Measurements from ENCODE around the gene KCTD2.

Gene KCTD2

GRCh38 chr17:75102385-75102821 is 55.4 kb downstream of the KCTD2 start:
- DNase-seq, result no peak

GRCh38 chr17:75103601-75104554 is 56.9 kb downstream of the KCTD2 start:
- DNase-seq, result no peak

DNA sequence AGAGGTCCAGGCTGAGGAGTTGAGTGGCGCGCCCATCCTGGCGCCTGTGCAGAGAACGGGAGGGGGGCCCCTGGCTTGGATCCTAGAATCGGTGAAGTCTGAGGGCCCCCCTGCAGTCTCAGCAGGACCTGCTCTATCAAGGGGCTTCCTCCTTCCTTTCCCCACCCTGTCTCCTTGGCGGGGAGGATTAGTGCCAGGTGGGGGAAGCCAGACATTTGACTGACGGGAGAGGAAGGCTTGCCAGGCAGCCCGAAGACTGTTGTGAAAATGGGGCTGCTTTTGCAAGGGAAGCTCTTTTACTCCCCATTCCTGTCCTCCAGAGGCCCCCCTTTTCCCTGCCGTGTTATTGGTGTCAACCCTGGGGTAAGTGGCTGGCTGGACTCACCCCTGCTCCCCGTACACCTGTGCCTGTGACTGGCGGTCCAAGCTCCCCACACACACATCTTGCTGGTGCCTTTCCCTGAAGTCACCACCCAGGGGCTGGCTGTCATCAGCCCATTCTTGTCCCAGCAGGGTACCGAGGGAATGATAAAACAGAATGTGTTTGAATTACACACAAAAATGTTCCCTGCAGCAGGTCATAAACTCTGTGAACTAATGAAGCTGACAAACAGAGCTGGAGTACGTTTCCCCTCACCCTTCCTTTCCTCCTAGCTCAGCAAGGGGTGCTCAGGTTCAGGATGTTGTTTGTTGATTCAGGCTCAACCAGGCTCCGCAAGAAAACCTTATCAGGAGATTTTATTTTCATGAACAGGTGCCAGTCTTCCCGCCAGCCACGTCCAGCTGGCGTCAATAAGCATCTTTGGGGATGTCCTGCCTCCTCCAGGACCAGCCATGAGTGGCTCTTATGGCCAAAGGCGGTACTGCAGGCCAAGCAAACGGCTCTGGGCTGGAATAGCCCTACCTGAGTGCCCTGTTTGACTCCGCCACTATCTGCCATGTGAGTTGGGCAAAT is 58.4 kb downstream of the KCTD2 start:
- peak; percentile 39 for DNase-seq

- DNase-seq, result no peak
Measured at GRCh38 chr17:75108193-75108592, 61.2 kb downstream of the KCTD2 start.

DNA sequence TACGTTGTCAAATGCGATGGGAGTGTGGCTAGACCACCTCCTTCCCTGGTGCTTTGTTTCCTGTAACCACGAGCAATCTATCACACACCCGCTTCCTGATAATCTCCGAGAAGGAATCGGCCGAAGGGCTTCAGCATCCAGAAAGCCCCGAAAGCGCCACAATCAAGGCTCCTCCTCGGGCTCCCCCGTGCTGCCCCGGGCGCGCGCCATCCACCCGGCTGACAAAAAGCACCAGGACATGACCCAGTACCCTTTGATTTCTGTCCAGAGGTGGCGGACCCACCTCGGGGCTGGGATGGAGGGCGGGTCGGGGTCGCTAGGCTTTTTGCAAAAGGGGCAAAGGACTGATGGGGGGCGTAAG is 62.0 kb downstream of the KCTD2 start:
- DNase-seq, result no peak

GRCh38 chr17:75109407-75110233 is 62.6 kb downstream of the KCTD2 start, which contains the start of gene ARMC7:
TSS of gene ARMC7 (plus strand) at chr17:75109969. CDS start at chr17:75110289, 320 bp downstream.
- peak; percentile 94 for DNase-seq

DNA sequence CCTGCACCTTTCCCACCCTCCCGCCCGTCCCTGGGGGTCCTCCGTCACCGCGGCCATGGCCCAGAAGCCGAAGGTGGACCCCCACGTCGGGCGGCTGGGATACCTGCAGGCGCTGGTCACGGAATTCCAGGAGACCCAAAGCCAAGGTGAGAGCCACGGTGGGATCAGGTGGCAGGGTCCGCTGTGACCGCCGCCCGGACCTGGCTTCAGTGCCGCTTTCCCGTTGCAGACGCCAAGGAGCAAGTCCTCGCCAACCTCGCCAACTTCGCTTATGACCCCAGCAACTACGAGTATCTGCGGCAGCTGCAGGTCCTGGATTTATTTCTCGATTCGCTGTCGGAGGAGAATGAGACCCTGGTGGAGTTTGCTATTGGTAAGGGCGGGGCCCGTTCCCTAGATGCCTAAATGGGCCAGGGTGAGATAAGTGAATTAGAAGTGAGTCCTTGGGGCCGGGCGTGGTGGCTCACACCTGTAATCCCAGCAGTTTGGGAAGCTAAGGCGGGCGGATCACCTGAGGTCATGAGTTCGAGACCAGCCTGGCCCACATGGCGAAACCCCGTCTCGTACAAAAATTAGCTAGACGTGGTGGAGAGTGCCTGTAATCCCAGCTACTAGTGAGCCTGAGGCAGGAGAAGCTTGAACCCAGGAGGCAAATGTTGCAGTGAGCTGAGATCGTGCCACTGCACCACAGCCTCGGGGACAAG is 63.4 kb downstream of the KCTD2 start:
- DNase-seq, result no peak

DNA sequence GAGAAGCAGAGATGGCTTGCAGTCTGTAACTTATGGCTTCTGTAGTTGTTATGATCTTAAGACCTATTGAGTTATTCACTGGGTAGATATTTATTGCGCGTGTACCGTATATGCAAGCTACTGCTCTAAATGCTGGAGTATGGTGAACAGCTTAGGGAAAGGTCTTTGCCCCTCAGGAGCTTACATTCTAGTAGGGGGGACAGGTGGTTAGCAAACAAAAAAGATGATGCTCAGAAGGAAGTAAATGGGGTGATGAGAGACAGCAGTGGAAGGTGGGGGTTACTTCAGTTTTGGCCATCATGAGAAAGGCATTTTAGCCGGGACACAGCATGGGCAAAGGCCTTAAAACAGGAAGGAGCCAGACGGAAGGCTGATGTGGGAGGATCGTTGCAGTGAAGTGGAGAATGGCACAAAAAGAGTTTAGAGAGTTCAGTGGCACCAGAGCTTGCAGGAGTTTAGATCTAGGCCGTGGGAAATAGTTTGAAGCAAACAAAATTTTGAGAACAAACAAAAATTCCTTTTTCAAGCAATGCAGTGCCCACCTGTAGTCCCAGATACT is 64.8 kb downstream of the KCTD2 start:
- no peak for DNase-seq

DNA sequence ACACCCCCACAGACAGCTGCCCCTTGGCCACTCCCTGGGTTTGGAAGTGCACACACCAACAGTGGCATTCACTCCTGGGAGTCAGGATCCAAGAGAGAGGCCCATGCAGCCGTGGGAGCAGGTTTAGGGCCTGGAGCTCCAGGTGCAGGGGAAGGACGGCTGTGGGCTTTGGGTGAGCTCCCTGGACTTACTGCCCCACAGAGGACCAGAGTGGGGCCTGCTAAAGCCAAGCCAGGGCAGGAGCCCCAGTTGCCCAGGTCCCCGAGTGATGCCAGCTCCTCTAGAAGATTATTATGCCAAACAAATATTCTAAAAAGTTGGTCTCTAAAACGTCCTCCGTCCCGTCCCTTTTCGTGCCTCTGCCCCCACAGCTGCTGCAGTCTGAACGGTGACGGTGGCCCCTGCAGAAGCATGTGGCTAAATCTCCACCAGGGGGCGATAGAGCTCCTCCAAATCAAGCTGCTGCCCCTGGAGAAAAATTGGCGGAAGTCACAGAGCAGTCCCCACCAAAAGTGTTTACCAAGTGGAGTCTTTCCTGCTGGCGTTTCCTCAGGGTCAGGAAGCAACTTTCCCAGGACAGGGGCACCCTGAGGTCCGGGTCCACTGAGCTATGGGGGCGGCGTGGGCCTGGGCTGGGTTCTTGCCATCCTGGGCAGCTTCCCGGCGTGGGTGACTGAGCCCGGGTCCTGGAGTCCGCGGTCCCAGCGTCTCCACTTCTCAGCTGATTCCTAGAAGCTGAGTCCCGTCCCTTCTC is 67.0 kb downstream of the KCTD2 start:
- DNase-seq, result peak; percentile 89

DNA sequence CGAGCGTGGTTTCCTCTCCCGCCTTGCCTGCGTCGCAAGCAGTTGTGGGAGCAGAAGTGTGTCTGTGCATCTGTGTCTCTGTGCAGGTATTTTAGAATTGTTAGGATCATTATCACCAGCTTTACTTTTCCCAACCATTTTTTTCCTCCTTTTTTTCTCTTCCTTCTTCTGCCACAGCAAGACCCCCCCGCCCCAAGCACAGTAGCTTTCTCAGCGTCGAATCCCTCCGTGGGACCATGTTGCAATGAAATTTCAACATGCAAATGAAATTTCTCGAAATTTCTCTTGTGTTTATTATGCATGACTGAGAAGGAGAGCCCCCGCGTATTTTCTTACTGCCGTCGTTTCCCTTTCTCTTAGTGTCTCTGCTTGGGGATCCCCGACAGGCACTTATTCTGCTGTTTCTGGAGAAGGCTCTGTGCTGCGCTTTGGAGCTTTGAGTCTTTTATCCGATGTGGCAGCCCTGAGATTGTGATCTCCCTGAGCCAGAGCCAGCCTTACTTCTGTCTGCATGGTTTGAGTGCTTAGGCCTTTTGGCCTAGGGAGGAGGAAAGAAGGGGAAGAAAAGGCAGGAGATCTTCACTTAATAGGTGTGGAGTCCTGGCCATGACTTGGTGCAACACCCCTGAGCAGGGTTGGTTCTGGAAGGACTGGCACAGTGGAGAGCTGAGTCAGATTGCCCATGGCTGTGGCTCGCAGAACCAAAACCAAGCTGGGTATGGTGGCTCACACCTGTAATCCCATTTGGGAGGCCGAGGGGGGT is 67.7 kb downstream of the KCTD2 start:
- DNase-seq, result no peak
